Muscle of leg (tissue), 9 donors: ENCODE measurements around the gene NEK9. TPM values are rescaled to one million over a fixed set of nuclear protein-coding genes. Genes with fewer than 3 reads are reported as not detected.

ENCODE experiments used
- polyA plus RNA-seq, 8 donors: library from polyadenylated mRNA; unstranded; fragments of 120-200 nt; gene quantifications; one replicate each; pipeline versions ENCODE4 v1.2.1 to v1.2.3, GENCODE V29; 2013; ENCODE audit warnings: inconsistent platforms in 1 of 8, low replicate concordance in 1 of 8; ENCODE audit not compliant: insufficient read length in 8 of 8, insufficient read depth in 1 of 8
- total RNA-seq: library from RNA; stranded (reverse); fragments of 120-200 nt; gene quantifications from one replicate; pipeline ENCODE4 v1.2.4, GENCODE V29; 2013

Gene NEK9
- total and polyA plus RNA-seq, 9 donors = 34.4 to 99.7 (median 81.1) TPM

Other genes with a start within 250 kb of the NEK9 start
- 38.6 TPM for gene DLST, start 245.1 kb downstream of the NEK9 start, total RNA-seq
- 10 to 100 TPM; 61.9 to 76.2 (median 65.9) TPM for gene DLST, start 245.1 kb downstream of the NEK9 start, polyA plus RNA-seq
- 6.1 TPM for gene RPS6KL1, start 203.8 kb downstream of the NEK9 start, total RNA-seq
- 10 to 100 TPM in 4 of 8 donors, 1 to 10 TPM in 4; 6.6 to 11.2 (median 8.8) TPM for gene RPS6KL1, start 203.8 kb downstream of the NEK9 start, polyA plus RNA-seq
- gene PGF, start 171.5 kb downstream of the NEK9 start, total RNA-seq = 30.2 TPM
- 10 to 100 TPM; 27.0 to 47.0 (median 33.1) TPM for gene PGF, start 171.5 kb downstream of the NEK9 start, polyA plus RNA-seq
- 45.2 TPM for gene EIF2B2, start 124.1 kb downstream of the NEK9 start, total RNA-seq
- gene EIF2B2, start 124.1 kb downstream of the NEK9 start, polyA plus RNA-seq = 10 to 100 TPM; 45.7 to 59.8 (median 53.4) TPM
- 40.9 TPM for gene MLH3, start 75.6 kb downstream of the NEK9 start, total RNA-seq
- 10 to 100 TPM; 18.4 to 24.1 (median 19.9) TPM for gene MLH3, start 75.6 kb downstream of the NEK9 start, polyA plus RNA-seq
- gene ACYP1, start 63.0 kb downstream of the NEK9 start, total RNA-seq = 13.2 TPM
- gene ACYP1, start 63.0 kb downstream of the NEK9 start, polyA plus RNA-seq = 10 to 100 TPM; 13.0 to 24.6 (median 15.7) TPM
- gene ZC2HC1C, start 57.4 kb downstream of the NEK9 start, total RNA-seq = 0.53 TPM
- gene ZC2HC1C, start 57.4 kb downstream of the NEK9 start, polyA plus RNA-seq = 1 to 10 TPM in 6 of 8 donors, under 1 TPM in 2; 0.65 to 2.6 (median 1.5) TPM
- 180 TPM for gene TMED10, start 49.6 kb upstream of the NEK9 start, total RNA-seq
- gene TMED10, start 49.6 kb upstream of the NEK9 start, polyA plus RNA-seq = 100 to 1,000 TPM; 100 to 146 (median 122) TPM
- 591 TPM for gene FOS, start 151.8 kb upstream of the NEK9 start, total RNA-seq
- gene FOS, start 151.8 kb upstream of the NEK9 start, polyA plus RNA-seq = 1,000 to 10,000 TPM in 2 of 8 donors, 100 to 1,000 TPM in 6; 142 to 1,403 (median 729) TPM